ENCODE measurements around the gene PHTF2.
"Not testable (repeated sequence)": the region's sequence is repeated elsewhere in the genome, so short reads cannot be mapped to it uniquely, and the experiment has no call there.

The PHTF2 gene

DNA sequence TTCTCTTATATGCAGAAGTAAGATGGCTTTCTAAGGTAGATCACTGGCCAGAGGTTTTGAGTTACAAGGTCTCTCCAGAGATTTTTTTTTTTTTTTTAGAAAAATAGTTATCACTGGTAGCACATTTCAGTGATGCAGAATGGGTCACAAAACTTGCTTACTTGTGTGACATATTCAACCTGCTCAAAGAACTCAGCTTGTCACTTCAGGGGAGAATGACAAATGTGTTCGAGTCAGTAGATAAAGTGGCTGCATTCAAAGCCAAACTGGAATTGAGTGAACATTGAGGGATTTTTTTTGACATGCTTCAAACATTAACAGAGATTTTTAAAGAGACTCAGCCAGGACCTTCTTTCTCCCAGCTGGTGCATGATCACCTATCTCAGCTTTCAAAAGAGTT is 33.4 kb downstream of the PHTF2 start:
- DNase-seq = no peak

DNA sequence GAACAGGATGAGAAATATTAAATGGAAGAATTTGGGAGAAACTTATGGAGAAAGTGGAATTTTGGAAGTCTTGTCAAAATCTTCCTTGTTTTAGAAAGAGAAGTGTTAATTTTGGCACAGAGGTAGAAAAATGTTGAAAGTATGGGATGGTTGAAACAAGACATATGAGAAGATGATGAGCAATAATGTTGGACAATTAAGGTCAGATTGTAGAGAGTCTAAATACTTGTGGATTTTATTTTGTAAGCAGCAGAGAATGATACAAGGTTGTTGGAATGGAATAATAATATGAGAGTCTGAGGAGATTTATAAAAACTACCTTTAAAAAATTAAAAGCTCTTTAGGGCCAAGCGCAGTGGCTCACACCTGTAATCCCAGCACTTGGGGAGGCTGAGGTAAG is 34.6 kb downstream of the PHTF2 start:
- no peak for DNase-seq

DNA sequence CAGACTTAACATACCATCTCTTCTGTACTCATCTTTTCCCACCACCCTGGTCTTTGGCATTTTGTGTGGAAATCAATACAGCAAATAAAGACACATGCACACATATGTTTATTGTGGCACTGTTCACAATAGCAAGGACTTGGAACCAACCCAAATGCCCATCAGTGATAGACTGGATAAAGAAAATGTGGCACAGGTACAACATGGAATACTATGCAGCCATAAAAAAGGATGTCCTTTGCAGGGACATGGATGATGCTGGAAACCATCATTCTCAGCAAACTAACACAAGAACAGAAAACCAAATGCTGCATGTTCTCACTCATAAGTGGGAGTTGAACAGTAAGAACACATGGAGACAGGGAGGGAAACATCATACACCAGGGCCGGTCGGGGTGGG is 37.9 kb downstream of the PHTF2 start:
- not testable (repeated sequence) for DNase-seq

DNA sequence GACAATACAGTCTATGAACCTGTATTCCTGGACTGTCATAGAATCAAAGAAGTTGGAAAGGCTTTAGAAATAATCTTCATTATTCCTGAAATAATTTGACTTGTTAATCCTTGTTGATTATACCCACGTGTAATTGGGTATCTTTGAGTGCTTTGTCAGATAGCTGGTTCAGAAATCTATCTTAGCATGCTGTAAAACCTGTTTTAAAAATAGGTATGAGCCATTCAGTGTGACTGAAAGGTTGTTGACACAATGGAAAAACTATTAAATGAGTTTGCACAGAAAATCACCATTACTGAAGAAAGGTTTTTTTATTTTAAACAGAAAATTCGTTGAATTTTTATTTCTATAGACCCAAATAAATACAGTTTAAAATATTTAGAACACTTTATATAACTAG is 38.7 kb downstream of the PHTF2 start:
- DNase-seq = no peak

DNA sequence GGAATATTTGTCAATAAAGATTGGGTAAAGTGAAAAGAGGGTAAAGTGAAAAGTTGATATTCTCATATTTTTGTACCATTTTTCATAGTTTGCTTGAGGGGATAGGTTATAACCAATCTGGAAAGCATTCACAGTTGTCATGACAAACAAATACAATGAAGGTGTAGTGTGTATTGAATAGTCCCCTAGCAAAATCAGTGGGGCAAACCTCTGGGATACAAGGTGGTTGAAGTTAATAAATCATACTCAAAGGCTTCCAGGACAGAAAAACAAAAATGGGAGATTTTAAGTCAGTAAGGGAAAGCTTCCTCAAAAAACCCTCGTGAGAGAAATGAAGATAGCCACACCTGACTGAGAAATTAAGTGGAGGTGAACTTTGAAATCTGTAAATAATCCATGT is 39.4 kb downstream of the PHTF2 start:
- no peak for DNase-seq

DNA sequence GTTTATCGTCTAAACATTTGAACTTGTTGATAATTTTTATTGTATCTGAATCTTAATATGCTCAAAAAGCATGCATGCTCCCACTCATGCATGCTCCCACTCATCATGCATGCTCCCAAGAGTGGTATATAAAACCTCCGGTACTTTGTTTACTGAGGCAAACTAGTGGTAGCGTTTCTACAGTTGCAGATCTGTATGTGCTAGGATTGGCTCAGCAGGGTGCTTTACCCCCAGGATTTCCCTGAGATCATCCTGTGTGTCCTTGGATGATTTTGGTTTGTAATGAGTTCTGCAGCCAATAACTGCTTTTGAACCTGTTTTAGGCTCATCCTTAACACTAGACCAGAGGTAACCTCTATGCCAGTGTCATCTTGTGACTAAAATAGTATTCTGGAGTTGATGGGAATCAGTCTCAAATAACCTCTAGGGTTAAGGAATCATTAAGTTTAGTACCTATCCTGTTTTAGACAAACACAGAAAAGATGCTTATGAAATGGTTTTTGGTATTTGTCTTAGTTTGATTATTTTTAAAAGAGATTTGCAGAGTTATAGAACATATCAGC is 40.4 kb downstream of the PHTF2 start:
- DNase-seq = no peak

DNA sequence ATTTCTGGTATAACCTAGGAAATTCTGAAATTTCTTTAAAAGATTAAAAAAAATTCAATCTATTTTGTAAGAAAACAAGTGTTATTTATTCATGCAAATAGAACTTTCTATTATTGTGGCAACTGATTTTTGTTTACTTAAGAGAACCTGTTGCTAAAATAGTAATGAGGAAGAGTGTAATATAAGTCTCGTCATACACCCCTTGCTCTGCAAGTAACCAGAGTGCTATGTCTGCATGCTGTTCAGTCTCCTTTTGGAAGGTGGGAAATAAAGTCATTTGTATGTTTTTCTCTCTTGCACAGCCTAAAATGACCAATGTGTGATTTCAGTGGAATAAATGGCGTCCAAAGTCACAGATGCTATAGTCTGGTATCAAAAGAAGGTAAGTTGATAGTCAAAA is 41.3 kb downstream of the PHTF2 start:
- DNase-seq = no peak

DNA sequence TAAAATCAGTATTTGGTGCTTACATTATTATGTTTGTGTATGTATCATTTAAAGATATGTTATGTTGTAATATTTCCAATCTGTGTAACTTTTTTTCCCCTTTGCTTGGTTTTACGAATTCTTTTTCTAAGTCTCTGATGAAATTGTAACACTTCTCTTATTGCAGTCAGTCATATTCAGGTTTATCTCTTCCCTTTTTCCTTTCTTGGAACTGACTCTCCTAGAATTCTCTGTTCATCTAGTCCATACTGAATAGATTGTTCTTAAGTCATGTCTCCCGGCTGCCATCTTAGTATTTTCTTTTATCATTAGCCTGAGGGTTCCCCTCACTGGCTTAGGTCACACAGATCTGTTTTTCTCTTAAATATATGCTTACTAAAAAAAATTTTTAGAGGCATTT is 44.6 kb downstream of the PHTF2 start:
- DNase-seq = no peak

DNA sequence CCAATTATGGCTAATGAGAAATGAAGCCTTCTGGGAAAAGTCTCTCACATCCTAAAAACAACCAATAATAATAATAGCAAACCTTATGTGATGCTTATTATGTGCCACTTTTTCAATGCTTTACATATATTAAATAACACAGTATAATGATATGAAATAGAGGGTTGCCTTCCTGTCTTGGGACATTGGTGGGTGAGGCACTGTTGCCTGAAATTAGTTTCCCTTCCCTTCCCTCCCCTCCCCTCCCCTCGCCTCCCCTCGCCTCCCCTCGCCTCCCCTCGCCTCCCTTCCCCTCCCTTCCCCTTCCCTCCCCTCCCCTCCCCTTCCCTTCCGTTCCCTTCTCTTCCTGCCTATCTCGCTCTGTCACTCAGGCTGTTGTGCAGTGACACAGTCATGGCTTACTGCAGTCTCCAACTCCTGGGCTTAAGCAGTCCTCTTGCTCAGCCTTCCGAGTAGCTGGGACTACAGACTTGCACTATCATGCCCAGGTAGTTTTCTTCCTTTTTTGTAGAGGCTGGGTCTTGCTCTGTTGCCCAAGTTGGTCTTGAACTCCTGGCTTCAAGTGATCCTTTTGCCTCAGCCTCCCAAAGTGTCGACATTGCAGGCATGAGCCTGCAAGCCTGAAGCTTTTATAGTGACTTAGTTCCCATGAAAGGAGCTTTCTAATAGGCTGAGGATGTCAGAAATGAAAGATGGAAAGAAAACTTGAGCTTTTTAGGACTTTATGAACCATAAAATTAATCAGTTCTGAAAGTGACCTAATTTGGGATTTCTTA is 47.9 kb downstream of the PHTF2 start:
- DNase-seq = no peak

DNA sequence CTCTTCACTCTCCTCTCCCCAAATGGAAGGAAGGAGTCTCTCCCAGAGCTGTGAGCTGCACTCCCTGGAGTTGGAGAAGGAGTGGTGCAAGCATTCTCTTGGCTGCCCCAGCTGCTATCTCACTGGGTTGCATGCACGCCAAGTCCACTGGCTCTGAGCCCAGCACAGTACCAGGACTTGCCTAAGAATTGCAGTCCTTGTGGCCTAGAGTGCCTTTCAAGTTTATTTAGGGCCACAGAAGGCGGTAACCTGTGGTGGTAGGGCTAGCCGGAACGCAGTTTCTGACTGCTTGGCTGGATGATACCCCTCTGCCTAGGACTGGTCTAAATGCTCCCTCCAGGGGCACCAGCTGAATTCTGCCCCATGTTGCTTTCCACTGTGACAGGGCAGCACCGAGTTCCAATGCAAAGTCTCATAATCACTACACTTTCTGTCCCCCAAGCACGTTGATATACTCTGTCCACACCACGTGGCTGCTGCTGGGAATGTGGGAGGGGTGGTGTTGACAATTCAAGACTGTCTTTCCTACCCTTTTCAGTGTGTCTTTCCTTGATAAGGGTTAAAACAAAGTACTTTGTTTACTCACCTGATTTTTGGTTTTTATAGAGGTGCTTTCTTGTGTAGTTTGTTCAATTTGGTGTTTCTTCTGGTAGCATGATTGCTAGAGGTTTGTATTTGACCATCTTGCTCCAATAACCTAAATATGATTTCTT is 57.0 kb downstream of the PHTF2 start:
- no peak for DNase-seq

DNA sequence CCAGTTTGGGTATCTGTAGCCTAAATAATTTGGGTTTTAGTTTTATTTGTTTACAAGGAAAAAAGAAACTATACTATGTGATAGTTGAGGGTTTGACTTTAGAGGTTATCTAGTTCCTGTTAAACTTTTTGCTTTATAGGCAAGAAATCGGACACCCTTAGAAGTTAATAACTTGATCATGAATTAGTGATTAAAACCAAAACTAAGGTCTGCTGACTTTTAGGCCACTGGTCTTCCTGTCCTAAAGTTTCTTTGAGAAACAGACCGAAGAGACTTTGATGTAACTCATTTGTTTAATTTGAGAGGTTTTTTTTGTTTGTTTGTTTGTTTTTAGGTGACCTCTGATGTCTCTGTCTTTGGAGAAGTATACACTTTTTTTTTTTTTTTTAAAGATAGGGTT is 59.7 kb downstream of the PHTF2 start:
- no peak for DNase-seq

DNA sequence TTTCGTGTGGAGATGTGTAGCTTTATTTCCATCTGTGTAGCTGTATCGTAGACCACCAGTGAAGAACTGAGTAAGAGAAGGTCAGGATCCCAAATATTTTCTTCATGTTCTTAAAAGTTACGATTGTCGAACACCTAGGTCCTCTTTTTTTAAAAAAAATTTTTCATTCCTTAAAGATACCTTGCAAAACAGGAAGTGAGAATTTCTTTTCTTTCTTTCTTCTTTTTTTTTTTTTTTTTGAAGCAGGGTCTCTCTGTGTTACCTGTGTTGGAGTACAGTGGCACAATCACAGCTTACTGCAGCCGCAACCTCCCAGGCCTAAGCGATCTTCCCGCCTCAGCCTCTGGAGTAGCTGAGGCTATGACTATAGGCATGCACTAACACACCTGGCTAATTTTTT is 60.8 kb downstream of the PHTF2 start:
- no peak for DNase-seq

DNA sequence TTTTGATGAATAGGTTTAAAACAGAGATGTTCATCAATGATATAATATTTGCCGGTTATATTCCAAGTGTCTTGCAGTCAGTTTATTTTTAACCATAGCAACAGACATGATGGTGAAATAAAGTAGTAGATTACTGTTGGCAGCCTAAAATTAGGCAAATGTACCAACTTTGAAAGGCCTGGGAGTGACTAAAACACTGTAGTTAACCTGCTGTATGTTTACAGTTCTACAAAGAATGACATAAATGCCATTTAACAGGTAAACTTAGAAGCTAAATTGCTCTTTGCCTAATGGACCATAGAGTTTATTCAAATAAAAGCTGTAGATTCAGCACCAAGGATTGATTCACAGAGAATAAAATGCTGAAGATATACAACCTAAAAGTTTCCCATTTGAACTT is 64.1 kb downstream of the PHTF2 start:
- no peak for DNase-seq

DNA sequence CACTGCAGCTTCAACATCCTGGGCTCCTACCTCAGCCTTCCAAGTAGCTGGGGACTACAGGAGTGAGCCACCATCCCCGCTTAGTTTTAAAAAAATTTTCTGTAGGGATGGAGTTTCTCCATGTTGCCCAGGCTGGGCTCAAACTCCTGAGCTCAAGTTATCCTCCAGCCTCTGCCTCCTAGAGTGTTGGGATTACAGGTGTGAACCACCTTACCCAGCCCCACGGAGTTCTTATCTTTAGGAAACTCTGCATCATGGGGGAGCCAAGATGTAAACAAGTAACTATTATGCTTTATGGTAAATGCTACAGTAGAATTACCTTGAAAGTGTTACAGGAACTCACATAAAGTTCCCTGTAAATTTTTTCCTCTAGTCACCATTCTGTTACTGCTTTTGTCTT is 65.3 kb downstream of the PHTF2 start:
- no peak for DNase-seq

DNA sequence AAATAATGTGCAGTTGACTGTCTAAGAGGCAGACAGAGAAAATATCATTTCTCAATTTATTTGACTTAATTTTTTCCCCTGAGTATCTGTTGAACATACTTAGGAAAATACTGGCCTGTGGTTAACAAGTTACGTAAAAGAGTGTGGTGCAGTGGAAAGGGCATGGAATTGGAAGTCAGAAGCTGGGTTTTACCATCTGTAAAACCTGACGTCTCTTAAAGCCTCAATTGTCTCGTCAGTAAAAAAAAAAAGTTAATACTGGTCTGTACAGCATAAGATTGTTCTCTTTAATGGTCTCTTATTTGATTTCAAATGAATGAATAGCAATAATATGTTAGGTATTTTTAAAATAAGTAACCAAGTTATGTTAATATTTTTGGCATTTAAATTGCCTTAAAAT is 67.8 kb downstream of the PHTF2 start:
- no peak for DNase-seq

DNA sequence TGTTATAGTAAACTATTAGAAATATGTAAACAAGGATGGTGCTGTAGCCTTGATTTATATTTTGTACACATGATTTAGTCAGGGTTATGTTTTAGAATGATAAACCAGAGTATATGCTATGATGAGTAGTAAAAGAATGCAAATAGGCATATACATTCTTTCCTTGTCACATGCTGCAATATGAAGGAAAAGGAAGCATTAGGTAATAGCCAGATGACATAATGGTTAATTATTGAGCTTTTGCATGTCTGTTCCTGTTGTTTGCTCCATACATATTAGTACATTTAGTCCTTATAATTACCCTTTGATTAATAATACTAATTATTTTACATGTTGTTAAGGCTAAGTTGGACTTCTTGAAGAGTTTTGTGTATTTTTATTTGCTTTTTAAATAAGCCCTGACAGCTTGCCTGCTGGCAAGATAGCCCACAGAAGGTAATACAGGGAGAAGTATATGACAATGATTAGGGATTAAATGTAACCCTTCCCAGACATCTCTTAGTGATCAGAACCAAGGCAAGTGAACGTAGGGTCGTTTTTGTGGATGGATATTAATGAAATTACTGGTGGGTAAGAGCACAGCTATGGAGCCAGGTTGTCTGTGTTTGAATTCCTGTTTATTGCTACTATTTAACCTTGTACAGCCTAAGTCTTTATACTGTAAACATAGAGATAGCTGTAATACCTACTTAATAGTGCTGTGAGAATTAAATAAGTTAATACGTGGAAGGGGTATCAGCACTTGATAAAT is 68.4 kb downstream of the PHTF2 start:
- no peak for DNase-seq

DNA sequence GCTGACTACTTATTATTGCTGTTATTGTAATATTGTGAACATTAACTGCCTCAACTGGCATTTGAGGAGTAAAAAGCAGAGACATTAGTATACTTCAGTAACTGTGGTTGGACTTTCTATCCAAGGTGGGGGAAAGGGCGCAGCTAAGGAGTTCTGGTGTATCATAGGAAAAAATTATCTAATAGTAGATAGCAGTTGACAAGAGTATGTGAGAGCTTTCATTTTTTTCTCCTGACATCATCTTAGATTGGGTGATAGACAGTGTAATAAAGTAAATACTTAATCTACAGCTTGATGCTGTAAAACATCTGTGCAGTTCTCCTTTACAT is 68.9 kb downstream of the PHTF2 start:
- DNase-seq = no peak

DNA sequence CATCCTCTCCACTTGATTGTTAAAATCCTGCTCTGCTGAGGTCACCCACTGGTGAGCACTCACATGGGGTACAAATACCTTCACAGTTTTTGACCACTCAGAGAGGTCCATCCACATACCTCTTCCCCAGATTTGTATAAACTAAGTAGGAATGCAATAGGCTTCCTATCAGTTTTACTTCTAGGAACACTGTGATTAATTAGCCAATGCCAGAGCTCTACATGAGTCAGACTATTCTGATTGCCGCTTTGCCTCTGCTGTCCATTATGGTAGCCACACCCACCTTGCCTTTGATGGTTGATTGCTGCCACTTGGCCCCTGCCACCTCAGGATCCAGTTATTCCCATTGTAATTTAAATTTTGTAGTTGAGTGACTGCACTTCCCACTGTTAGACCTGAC is 73.7 kb downstream of the PHTF2 start:
- DNase-seq = not testable (repeated sequence)

DNA sequence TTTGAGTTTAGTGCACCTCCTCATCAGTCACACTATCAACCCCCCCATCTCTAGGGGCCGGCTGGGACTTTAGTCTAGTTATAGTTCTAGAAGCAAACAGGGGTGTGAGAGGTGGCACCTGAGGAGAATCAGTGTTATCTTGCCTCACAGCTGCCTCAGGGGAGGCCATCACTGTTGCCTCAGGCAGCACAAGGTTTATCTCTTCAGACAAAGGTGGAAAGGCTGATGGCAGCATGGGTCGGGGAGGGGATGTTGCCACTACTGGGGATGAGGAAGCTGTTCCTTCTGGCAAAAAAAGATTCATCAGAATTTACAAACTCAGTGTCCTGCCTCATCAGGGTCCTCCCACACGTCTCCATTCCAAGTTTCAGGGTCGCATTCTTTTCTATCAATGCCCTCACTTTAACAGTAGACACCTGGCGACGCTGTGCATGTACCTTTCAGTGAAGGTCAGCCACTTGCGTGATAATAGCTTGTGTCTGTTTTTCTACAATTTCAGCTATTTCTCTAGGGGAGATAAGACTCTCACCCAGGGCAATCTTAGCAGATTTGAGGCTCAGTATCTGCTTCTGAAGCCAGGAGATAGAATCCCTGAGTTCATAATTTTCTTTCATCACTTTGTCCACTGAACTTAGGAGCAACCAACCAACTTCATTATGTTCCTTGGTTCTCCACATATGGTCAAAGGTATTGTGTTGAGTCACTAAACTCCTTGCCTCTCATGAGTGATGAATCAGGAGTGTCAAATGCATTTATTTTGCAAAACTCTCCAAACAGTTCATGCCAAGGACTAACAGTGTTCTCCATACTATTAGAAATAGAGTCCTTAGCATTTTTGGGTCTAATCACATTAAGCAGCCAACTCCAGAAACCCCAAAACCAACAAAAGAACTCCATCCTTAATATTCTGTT is 75.1 kb downstream of the PHTF2 start:
- not testable (repeated sequence) for DNase-seq

DNA sequence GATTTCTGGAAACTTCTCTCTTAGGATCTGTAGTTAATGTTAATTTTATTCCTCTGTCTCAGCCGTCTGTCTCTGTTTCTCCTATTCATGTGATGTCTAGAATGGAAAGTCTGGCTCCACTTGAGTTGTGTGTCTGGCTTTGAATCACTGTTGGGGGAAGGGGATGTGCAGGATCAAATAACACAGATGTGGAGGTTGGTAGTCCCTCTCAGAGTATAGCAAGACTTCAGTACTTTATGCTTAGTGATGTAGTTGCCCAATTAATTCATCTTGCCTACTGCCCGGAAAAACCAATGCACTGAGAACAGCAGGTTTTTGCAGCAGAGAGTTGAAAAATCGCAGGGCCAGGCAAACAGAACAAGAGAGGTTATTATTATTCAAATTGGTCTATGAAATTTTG is 79.2 kb downstream of the PHTF2 start:
- no peak for DNase-seq

DNA sequence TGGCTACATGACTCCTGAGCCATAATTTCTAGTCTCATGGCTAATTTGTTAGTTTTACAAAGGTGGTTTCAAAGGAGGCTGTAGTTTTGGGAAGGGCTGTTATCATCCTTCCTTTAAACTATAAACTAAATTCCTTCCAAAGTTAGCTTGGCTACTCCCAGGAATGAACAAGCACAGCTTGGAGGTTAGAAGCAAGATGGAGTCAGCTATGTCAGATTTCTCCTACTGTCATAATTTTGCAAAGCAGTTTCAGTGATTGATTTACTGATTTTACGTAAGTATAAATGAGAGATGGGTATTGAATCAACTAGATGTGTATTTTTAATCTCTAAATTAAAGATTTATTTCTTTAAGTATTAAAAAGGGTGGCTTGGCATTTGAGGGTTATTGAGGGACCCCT is 79.9 kb downstream of the PHTF2 start:
- no peak for DNase-seq

DNA sequence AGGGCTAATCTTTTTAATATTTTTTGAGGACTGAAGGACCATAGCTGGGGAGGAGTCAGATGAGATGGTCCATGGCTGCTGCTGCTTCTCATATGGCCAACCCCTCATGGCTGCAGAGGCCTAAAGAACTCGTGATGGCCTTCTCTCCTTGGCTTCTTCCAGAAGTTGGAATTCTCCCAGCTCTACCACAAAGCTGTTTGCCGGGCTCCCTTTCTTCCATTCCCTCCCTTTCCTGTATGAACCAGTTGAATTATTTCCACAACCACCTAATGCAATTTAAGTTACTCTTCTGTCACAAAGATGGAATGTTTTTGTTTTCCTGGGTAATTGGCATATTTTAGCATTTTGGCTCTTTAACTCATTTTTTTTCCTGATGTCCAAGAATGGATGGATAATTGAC is 80.7 kb downstream of the PHTF2 start:
- DNase-seq = no peak

DNA sequence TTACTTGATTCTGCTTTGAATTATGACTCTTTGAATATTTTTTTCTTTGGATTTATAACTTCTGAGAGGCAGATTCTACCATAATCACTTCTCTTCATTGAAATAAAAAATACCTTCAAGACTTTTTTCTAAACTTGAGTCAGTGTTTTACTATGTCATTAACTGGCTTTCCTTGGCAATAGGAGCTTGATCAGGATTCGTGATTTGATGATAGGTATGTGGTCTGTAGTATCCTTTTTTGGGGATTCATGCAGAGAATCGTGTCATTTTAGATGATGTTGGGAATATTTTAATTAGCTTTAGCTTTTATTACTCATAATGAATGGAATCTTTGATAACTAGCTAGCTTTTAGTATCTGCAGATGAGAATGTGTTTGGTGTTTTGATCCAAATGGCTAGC is 83.3 kb downstream of the PHTF2 start:
- no peak for DNase-seq

All from effector CD4-positive, alpha-beta T cell (primary cell).